NCI-H187 (cell line): ENCODE results near the gene BTBD2.

ENCODE experiments used
- DNase-seq, 2 experiments: peaks; one replicate each; lab custom pipeline; 2025; lab: John Stamatoyannopoulos, UW

Gene BTBD2

DNA sequence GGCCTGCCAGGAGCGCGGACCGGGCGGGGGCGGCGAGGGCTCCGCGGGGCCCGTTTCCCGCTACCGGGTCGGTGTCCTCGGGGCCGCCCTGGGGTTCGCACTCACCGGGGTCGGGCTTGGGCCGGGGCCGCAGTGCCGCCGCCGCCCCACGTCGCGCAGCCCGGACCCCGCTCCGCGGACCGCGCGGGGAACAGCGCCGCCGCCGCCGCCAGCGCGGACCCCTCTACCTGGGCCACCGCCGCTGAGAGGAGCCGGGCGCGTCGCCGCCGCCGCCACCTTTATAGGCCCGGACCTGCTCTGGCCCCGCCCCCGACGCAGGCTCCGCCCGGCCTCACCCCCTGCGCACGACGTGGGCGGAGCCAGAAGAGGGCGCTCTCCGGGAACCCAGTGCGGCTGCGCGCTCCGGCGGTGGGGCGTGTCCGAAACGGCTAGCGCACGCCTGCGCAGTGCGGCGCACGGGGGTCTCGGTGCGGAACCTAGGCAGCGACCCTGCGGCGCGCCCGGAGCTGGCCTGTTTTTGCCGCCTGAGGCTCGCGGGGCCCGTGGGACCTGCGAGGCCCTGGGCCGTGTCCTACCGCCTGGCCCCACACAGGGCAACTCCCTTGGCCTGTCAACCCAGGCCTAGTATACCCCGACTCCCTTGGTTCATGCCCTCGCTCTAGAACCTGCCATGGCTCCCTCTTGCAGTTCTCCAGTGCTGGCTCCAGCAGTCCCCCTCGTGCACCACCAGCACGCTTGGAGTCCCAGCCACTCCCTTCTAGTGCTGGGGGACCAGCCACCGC lies 35.7 kb upstream of the BTBD2 start, which contains the start of gene MKNK2:
Gene MKNK2 (minus strand): TSS at position 254 of the 782 bp plus-strand sequence. CDS start 393 bp downstream, outside the sequence.
- DNase-seq: peak; percentile 82 to 87

DNA sequence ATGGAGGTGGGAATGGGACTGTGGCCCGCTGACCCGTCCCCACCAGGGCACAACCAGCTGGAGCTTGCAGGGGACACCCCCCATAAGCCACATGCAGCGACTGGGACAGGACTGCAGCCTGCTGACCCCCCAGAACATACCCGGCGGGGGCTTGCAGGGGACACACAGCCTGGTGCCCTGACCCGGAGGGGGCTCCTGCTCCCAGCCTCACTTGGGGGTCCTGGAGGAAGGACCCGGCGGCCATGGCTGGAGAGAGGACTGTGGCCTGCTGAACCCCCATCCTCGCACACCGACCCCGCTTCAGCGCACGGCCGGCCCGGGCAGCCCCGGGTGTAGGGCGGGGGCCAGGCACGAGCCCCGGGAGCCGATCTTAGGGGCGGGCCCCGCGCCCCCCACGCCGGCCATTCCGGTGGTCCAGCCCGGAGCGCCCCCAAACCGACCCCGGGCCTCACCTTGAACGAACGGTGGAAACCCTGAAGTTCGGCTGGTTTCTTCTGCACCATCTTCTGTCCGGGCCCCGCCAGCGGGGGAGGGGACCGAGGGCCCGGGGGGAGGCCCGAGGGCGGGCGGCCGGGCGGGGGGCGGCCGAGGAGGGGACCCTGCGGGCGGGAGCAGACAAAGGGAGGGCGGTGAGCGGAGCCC lies 35.0 kb upstream of the BTBD2 start:
- DNase-seq: no peak

DNA sequence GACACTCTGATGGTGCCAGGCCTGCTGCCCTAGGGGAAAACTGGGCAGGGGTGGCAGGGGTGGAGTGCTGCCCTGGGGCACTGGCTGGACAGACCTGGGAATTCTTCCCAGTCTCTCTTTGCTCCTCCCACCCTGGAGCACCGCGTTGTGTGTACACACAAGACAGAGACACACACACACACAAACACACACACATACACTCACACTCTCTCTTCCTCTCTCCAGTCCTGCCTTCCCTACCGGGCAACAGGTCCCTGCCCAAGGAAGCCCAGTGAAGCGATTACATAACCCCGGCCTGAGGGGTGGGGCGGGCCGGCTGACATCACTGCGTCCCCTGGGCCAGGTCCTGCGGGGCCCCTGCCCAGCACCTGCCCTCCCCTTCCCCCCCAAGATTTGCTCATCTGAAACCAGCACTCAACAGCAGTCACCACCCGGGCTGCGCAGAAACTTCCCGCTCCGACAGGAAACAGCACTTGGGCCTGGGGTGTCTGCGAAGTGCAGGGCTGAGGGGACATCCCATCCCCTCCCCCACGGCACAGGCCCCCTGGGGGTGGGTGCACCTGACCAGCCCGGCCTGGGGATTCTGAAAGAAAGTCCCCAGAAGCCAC lies 34.3 kb upstream of the BTBD2 start:
- no peak for DNase-seq

DNA sequence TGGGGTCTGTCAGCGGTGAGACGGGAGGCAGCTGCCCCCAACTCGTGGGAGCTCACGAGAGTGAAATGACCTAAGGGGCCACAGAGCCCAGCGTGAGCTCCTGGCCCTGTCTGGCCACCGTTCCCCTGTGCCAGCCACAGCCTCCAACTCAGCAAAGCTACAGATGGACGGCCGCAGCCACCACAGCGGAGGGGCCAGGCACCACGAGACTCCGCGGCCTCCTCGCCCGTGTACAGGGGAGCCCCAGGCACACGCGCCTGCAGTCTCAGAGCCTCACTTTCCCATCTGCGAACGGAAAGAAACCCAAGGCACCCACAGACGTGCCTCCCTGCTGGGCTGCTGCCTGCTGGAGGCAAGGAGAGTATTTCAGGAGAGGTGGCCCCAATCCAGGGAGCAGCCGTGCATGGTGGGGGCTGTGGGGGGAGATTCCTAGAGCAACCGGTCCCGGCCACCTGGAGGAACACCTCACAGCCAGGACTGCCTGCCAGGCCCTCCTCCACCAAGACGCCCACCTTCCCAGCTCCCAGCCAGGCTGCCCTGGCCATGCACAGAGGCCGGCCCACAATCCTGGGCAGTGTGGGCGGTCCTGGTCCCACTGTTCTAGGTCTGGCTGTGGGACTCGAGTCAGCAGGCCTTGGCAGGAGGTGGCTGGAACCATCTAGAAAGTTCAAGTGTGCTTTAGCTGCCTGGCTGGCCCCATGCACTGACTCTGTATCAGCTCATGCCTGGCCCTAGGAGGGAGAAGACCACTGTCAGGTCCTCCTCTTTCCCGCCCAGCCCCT lies 33.6 kb upstream of the BTBD2 start:
- DNase-seq: no peak

DNA sequence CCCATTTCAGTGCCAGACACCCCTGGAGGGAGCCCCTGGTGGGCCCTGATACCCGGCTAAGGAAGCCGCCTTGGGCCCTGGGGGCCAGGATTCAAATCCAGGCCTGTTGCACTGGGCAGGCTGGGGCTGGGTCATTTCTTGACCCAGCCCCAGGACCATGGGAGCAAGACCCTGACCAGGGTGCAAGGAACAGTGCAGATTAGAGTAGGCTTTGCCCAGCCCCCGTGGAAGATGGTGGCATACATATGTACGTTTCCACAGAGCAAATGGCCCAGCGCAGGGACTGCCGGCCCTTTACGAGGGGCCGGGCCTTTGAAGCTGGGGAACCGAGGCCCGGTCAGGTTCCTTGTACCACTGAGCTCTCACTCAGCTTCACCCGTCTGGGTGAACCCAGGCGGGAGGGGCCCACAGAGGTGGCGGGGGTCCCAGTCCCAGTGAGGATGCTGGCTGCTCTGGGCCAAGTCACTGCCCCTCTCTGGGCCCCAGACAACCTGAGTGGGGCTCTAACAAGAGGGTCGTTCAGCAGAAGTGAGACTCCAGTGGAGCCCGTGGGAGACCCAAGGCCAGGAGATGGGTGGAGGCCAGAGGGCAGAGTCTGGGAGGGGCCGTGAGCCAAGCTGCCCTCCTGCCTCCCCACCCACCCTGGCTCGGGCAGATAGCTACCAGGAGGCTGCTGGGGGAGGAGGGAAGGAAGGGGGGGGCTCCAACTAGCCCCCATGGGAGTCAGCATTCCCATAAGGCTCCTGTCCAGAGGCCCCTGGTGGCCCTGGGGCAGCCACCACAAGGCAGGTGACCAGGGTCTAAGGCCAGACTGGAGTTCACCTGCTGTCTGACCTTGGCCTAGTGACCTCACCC lies 32.8 kb upstream of the BTBD2 start:
- DNase-seq: no peak

DNA sequence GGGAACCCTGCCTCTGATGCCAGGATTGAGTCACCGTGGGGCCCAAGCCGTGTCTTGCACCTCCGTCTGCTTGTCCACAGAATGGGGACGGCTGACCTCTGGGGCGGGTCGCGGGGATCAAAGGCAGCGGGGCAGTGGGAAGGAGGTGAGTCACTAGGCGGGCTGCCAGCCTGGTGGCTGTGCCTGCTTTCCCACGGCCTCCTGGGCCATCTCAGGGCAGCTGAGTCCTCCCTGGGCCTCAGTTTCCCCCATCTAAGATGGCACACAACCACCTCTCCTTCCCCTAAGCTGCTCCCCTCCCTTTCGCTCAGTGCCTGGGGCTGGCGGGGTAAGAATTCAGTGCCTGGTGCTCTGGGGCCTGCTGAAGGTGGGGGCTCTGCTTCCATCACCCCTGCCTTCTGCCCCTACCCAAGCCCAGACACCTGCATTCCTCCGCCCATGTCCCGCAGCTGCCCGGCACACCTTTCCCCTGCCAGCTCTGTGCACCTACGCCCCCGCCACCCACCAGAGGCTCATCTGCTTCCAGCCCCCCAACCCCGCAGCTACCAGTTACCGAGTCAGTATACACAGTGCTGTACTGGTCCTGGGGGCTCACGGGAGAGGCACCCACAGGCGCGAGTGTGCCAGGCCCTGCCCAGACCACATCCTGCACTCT lies 32.1 kb upstream of the BTBD2 start:
- no peak for DNase-seq

DNA sequence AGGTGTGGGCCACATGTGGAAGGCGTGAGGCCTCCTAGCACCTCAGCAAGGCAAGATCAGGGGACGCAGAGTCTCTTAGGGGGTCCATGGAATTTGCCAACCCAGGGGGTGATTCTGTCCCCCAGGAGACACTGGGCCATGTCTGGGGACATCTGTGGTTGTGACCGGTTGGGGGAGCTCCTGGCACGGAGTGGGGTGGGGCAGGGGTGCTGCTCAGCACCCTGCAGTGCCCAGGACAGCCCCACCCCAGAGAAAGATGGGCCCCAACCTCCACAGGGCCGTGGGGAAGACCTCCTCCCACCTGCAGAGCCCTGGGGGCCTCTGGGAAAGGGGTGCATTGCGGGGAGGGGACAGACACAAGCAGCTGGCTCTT lies 31.5 kb upstream of the BTBD2 start:
- no peak for DNase-seq

DNA sequence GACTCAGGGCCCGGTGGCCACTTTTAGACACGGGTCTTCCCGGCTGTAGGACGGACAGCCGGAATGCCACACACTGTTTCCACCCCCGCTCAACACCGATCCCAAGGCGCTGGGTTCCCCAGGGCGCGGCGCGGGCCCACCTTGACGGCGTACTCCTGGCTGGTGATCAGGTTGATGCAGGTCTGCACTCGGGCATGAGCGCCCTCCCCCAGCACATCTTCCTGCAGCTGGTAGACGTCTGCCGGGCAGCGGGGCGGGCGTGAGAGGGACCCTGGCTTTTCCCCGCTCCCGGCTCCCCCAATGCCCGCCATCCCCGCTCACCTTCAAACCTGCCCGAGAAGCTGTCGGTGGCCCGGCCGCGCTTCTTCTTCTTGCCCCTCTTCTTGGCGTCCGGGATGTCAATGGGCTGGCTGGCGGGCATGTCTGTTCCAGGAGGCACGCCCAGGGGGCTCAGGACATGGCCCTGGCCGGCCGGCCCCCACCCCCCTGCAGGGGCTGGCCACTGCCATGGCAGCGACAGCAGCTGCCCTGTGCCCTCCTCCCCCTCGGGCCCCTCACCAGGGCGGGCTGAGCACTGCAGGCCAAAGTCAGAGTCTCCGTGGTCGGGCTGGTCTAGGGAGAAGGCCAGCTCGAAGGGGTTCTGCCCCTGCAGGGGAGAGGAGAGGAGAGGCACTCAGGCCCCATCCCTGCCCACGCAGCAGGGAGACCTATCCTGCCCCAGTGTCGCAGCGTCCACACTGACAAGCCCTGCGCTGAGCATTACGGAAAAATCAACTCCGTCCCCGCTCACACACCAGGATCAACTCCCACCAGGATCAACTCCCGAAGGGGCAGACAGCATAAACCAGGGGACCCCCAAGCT lies 30.8 kb upstream of the BTBD2 start:
- no peak for DNase-seq

DNA sequence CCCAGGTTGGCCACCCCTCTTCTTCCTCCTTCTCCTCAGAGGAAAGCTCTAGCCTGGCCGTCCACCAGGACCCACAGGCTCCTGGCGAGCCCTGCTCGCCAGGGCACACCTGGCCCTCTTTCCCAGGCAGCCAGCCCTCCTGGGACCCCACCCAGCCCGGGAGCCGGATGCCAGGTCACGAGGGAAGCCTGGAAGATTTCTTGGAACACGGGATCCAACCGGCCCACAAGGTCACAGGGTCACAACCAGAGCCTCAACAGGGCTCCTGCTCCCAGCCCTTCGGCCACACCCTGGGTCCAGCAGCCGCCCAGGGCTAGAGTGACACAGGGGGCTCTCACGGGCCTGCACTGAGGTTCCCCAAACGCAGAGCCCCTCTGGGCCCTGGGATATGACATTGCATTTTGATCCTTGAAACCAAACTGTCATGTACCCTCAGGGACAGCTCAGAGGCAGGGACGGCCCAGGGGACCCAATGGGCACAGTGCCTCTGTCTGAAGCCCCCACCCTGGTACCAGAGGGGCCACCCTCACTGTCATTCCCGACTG lies 30.1 kb upstream of the BTBD2 start:
- no peak for DNase-seq

DNA sequence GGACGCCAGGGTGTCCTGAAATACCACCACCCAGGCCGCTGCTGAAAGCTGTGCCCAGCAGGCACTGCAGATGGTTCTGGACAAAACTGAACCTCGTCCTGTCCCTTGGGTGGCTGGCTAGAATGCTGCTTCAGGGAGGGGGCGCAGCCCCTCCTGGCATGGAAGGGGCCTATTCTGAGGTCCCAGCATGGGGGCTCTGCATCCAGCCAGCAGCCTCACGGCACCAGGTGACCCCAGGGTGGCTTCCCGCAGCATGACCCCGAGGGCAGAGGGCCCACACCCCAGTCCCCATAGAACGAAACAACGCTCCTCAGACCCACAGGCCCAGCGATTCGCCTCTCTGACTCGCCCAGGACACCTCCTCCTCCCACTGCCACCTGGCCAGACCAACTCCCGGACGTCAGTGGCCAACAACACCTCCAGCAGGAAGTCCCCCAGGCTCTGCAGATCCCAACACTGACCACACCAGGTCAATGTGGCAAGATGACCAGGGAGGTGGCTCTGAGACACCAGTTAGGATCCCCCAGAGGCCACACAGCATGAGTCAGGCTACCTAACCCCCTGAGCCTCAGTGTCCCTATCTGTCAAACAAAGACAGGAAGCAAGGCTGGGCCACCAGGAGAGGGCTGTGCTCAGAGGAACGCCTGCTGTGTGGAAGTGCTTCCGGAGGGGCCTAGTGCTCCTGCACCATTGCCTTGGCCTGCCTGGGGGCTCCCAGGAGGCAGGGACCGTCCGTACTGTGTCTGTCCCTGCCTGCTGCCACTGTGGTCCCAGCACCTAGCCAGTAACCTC lies 29.4 kb upstream of the BTBD2 start:
- DNase-seq: no peak

DNA sequence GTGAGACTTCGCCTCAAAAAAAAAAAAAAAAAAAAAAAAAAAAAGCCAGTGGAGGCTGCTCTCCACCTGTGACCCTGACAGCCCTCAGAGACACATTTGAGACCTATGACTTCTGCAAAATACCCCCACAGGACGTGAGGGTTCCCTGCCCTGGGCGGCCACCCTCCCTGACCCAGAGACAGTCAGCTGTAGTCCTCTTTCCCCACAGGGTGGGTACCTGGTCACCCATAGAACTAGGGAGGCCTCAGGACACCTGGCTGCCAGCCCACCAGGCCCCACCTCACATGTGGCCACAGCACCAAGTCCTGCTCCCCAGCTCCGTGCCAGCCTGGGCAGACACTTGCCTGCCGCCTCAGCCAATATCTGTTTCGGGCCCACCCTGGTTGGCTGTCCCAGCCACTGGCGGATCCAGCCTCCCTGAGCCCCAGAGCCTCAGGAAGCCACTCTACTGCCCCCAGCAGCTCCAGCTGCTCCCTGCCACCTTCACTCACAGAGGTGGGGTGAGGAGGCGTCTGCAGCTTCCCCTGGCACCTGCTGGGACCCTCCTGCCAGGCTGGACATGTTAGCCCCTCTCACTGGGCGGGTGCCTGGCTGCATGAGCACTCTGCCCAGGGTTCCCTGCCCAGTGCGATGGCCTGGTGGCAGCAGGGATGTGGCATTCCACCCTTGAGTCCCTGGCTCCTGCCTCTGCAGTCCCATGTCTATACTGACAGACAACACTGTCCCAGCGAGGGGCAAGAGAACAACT lies 28.6 kb upstream of the BTBD2 start:
- no peak for DNase-seq

DNA sequence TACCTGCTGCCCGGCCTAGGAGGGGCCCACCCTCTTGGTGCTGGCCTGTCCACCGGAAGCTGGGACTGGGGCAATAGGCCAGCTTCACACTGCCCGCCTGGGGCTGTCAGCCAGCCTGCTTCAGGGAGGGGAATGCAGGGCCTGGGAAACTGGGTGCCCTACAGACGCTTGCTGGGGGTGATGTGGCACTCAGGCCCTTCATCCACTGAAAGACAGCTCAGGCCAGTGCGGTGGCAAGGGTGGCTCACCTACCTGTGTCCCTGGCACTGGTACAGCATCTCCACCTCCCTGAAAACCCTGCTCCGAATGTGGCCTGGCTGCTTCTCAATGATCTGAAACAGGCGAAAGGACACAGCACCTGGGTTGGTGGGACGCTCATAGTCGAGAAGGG lies 27.7 kb upstream of the BTBD2 start:
- no peak for DNase-seq

DNA sequence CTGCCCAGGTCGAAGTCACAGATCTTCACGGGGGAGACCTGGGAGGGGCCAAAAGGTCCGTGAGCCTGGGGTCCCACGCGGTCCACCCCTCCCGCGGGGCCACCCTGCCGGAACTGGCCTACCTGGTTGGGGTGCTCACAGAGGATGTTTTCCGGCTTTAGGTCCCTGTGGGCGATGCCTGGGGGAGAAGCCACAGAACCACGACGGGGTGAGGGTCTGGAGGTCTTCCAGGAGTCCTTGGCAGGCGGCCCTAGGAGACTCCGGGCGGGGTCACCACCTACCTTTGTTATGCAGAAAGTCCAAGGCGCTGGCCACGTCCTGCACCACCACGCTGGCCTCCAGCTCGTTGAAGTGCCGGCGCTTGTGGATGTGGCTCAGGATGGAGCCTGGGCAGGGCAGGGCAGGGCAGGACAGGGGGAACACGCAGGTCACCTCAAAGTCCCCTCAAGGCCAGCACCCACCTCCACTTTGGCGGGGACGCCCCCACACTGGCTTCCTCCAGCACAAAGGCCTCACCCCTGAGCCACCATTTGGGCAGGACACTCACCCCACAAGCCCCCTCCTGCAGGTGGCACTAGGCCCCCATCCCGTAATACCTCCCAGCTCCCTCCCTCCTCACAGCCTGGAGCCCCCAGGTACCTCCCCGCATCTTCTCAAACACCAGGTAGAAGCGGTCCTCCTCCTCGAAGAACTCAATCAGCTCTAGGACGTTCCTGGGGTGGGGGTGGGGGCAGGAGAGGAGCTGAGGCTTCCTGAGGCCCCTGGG lies 27.2 kb upstream of the BTBD2 start:
- DNase-seq: no peak

DNA sequence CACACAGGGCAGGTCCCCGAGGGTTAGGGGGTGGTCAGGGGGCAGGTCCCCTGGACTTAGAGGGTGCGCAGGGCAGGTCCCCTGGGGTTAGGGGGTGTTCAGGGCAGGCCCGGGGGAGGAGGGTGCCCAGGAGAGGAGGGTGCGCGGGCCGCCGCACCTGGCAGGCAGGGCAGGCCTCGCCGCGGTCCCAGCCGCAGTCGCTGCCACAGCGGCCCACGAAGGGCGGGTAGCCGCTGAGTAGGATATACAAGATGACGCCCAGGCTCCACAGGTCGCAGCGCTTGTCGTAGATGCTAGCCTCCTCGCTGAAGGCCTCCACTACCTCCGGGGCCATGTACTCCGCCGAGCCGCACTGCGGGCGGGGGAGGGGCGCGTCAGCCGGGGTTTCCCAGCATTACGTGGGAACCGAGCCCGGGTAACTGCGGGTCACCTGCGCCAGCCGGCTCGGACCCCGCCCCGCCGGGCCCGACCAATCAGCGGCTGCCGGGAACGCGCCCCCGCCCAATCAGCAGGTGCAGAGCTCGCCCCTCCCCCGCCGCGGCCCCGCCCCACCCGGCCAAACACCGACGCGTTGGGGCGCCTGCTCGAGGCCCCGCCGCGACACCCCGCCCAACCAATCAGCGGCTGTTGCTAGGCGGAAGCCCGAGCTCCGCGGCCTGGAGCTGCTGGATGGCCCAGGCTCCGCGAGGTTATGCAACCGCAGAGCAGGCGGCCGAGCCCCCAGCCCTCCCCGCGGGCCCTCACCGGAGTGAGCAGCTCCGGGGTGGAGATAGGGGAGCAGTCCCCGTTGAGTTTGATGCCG lies 26.4 kb upstream of the BTBD2 start:
- peak; percentile 91 to 98 for DNase-seq

DNA sequence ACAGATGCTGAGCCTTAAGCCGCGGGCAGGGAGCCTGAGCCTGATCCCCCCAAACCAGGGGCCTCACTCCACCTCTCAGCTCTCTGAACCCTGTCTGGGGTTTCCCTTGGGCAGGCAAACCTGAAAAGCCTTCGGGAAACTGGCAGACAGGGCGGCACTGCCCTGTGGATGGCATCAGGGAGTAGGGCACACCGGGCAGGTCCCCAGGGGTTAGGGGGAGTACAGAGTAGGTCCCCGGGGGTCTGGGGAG lies 25.8 kb upstream of the BTBD2 start:
- no peak for DNase-seq

DNA sequence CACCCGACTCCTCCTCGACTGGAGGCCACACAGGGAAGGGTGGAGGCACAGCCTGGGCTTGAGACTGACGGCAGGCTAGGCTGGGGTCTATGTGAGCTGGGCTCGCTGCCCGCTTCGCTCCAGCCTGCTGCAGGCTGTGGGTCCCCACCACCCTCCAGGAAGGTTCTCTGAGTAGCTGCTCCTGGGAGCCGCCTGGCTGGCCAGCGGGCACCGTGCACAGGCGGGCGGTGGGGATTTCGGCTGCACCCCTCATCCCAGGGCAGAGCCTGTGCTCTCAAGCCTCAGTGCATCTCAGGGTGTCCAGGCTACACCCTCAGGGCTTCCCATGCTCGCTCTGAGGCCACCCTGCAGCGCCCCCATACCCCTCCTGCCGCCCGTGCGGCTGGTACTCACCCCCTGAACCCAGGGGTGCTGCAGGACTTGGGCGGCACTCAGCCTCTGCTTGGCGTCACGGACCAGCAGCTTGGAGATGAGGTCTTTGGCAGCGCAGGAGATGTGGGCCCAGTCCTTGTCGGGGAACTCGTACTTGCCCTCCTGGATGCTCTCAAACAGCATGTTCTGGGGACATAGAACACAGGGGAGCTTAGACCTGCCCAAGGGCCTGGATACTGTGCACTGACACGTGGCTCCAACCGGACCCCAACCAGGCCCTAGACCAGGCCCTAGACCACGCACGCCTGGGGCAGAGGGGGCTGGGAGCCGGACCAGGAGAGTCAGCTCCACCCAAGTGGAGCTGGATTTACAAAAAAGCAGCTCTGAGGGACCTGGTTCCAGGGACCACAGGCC lies 25.3 kb upstream of the BTBD2 start:
- no peak for DNase-seq
